GM12801 (cell line): ENCODE results near the gene KRT82.

ENCODE experiments used
- TF ChIP-seq, protein P1 (sequence below): IDR thresholded peaks from one replicate; pipeline ENCODE4 v1.5.1; 2011; ENCODE audit warnings: control low read depth; ENCODE audit not compliant: insufficient read length; ENCODE audit errors: extremely low read depth

Gene KRT82

GRCh38 chr12:52360663-52361271 lies 45.4 kb downstream of the KRT82 start:
- TF ChIP-seq, protein P1, sequence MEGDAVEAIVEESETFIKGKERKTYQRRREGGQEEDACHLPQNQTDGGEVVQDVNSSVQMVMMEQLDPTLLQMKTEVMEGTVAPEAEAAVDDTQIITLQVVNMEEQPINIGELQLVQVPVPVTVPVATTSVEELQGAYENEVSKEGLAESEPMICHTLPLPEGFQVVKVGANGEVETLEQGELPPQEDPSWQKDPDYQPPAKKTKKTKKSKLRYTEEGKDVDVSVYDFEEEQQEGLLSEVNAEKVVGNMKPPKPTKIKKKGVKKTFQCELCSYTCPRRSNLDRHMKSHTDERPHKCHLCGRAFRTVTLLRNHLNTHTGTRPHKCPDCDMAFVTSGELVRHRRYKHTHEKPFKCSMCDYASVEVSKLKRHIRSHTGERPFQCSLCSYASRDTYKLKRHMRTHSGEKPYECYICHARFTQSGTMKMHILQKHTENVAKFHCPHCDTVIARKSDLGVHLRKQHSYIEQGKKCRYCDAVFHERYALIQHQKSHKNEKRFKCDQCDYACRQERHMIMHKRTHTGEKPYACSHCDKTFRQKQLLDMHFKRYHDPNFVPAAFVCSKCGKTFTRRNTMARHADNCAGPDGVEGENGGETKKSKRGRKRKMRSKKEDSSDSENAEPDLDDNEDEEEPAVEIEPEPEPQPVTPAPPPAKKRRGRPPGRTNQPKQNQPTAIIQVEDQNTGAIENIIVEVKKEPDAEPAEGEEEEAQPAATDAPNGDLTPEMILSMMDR: no peak

DNA sequence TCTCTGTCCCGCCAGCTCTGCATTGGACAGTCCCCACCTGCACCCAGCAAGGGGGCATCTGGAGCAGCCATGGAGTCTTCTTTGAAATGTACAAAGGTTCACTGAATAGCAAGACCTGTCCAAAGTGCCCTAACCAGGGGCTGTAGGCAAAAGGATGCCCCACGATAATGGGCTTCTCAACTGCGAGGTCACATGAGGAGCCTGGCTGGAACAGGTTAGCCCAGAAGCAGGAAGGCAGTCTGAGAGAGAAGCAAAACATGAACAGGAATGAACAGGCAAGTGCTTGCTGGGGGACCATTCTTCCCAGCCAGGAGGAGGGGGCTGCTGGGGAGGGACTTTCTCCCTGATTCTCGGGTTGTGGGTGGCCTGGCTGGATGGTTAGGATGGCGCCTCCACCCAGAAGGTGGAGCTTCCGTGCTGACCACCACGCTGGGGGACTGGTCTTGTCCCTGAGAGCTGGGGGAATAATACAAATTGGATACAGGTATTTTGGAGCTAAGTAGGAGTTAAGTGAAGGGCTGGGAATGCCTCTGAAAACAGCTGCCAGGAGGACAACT lies 46.0 kb downstream of the KRT82 start:
- TF ChIP-seq, protein P1: no peak

- TF ChIP-seq, protein P1: no peak
These were observed 46.5 kb downstream of the KRT82 start for GRCh38 chr12:52359621-52360061.

DNA sequence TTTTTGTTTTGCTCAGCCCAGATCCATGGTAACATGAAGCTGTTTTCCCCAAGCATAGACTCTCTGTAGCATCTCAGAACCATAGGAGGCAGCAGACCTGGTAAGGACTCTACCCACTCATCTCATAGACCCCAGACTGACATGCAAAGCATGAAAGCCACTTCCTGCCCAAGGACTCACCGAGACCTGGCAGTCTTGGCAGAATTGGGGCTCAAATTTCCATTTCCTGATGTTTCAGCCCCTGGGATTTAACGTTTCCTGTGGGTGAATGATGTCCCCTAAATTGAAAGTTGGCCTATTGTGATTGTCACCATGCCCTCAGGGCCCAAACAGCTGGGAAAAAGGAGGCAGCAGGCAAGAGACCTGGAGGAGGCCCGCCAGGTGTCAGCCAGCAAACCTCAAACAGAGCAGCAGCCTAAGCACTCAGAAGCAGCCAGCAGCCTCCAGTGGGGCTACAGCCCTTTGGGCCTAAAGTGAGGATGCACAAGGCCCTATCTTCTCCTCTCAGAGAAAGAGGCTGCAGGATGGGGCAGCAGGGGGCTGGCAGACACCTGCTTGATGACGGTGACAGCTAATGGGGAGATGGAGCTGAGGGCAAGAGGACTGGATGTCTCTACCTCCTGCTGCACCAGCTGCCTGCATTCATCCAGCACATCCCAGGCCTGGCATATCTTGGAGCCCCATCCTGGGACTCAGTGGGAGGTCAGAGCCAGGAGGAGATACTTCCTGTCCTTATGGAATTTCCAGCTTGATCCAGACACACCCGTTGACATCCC lies 47.4 kb downstream of the KRT82 start:
- TF ChIP-seq, protein P1: no peak

DNA sequence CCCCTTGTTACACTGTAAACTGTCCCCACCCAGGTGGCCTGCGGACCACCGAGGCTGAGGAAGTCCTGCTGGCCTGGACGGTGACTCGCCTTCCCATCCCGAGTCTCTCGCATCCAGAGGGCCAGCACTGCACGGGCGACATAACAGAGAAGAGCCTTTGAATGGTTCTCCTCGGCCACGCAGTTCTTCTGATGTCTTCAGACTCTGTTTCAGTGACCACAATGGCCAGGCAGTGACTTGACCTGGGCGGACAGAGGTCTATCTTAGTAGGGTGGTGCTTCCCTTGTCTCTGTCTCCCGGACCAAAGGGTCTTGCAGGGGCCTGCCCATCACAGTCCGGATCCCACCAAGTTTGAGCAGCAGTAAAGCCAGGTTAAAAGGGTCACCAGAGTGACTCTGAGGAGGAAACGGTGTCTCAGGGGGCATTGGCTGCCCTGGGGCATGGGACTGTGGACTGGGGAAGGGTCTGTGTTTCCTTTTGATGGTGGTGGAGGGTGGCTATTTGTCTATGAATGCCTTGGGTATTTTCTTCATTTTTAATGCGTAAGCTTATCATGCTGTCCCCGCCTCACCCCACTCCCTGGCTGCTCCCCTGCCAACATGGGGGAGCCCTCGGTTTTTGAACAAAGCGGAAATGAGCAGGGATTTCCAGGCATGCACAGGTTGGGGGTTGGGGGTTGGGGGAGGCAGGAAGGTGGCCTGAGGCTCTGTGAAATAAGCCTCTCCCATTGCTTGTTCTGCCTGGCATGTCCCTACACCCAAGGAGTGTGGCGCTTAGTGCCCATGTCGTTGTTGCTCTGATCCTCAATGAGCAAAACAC lies 49.2 kb downstream of the KRT82 start:
- TF ChIP-seq, protein P1: no peak

DNA sequence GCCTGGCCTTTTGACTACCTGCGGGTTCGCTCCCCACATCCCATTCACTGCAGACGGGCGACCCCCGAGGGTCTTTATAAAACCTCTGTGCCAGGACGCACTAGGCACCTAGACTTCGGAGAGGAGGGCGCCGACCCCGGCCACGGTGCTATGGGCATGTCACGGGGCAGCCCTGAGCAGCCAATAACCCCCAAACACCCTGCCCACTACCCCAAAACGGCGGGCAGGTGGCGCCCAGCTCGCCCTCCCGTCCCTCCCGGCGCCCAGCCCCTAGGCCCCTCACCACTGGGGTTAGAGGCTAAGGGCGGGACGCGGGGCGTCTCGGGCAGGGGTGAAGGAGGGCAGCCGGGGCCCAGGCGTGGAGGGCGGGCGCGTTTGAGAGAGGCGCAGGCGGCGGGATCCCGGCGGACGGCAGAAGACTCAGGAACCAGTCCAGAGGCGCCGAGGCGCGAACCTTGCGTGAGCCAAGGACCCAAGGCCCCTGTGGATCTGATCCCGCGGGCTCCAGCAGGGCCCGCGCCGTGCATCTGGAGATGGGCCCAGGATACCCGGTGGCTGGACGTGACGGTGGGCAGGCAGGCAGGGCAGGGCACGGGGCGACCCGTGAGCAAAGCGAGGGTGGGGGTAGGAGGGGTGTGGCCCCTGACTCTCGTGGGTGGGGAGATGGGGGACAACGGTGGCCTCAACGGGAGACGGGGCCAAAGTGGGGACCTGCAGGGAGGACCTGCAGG lies 49.9 kb downstream of the KRT82 start:
- TF ChIP-seq, protein P1: no peak
